T-cell (primary cell): ENCODE measurements around the gene MYRFL. TPM values are rescaled to one million over a fixed set of nuclear protein-coding genes. Genes with fewer than 3 reads are reported as not detected.

Source experiments
- ATAC-seq, 4 experiments: fragments of 200-7000 bp in 3 of 4; fragments of 150-1000 bp in 1 of 4; cut with Tn5 transposase; replicated peaks in 1 of 4; 1 replicate in 3 of 4; 2 replicates in 1 of 4; pipeline ENCODE4 v1.10.0; 2021; ENCODE audit warnings: moderate library complexity in 3 of 4, mild to moderate bottlenecking in 2 of 4, moderate number of reproducible peaks in 1 of 4
- CTCF ChIA-PET, 2 donors: fragments of 300-600 bp; sonication (Branson Sonifier 250); formaldehyde crosslinking; loops; one replicate each; lab custom pipeline; 2022; ENCODE audit warnings: antibody characterized with exemption in 2 of 2; lab: Charles Lee
- POLR2A ChIA-PET, 2 donors: fragments of 300-600 bp; sonication (Branson Sonifier 250); formaldehyde crosslinking; loops; one replicate each; lab custom pipeline; 2022; ENCODE audit warnings: antibody characterized with exemption in 2 of 2; lab: Charles Lee
- DNase-seq, 35 experiments: peaks; one replicate each; pipeline versions ENCODE4 v3.0.0 to v3.0.0-alpha.2; 2013 to 2023
- H3K27ac ChIP-seq: one replicate; pipeline ENCODE4 v1.5.1; 2013; ENCODE audit warnings: low read length
- H3K27me3 ChIP-seq, 2 experiments: replicated peaks in 1 of 2; 1 replicate in 1 of 2; 2 replicates in 1 of 2; pipeline versions ENCODE4 v1.6.1 to v1.7.0; 2013; ENCODE audit warnings: low read length in 1 of 2, mixed read lengths in 1 of 2; ENCODE audit not compliant: control insufficient read depth in 2 of 2, insufficient read depth in 2 of 2; ENCODE audit errors: extremely low read depth in 1 of 2
- H3K36me3 ChIP-seq, 2 donors: 1 replicate in 1 of 2; 2 replicates in 1 of 2; pipeline versions ENCODE4 v1.6.1 to v1.7.0; 2013; ENCODE audit warnings: low read length in 1 of 2; ENCODE audit not compliant: control insufficient read depth in 2 of 2, insufficient read depth in 1 of 2; ENCODE audit errors: extremely low read depth in 1 of 2
- H3K4me1 ChIP-seq, 2 experiments: 1 replicate in 1 of 2; 2 replicates in 1 of 2; pipeline versions ENCODE4 v1.6.1 to v1.7.0; 2013; ENCODE audit warnings: low read length in 2 of 2, mixed read lengths in 1 of 2; ENCODE audit not compliant: insufficient read depth in 2 of 2, control insufficient read depth in 1 of 2; ENCODE audit errors: extremely low read depth in 1 of 2
- H3K4me3 ChIP-seq, 2 donors: 1 replicate in 1 of 2; 2 replicates in 1 of 2; pipeline versions ENCODE4 v1.5.1 to v1.7.0; 2013; ENCODE audit warnings: mild to moderate bottlenecking in 2 of 2, low read length in 1 of 2, moderate library complexity in 1 of 2; ENCODE audit not compliant: control insufficient read depth in 1 of 2; ENCODE audit errors: extremely low read depth in 1 of 2
- H3K9me3 ChIP-seq: 2 replicates; pipeline ENCODE4 v1.7.0; 2013
- H3K27ac Mint-ChIP-seq, 2 donors: one replicate each; pipeline ENCODE4 v1.8.0; 2020 to 2021; ENCODE audit warnings: mild to moderate bottlenecking in 2 of 2, mixed read lengths in 2 of 2
- H3K27me3 Mint-ChIP-seq, 2 donors: one replicate each; pipeline ENCODE4 v1.8.0; 2021 to 2022; ENCODE audit warnings: mixed read lengths in 2 of 2
- H3K36me3 Mint-ChIP-seq: one replicate; pipeline ENCODE4 v1.8.0; 2021; ENCODE audit warnings: mixed read lengths
- H3K4me1 Mint-ChIP-seq, 3 donors: one replicate each; pipeline ENCODE4 v1.8.0; 2020 to 2022; ENCODE audit warnings: mixed read lengths in 3 of 3, mild to moderate bottlenecking in 1 of 3
- H3K4me3 Mint-ChIP-seq, 3 donors: one replicate each; pipeline ENCODE4 v1.8.0; 2020 to 2022; ENCODE audit warnings: mild to moderate bottlenecking in 3 of 3, mixed read lengths in 3 of 3, moderate library complexity in 3 of 3
- H3K9me3 Mint-ChIP-seq, 3 donors: one replicate each; pipeline ENCODE4 v1.8.0; 2020 to 2022; ENCODE audit warnings: mixed read lengths in 3 of 3
- WGBS: methylation state at CpG from one replicate; pipeline ENCODE4 v1.1.5; 2013; ENCODE audit warnings: missing lambda C conversion rate; ENCODE audit not compliant: insufficient coverage; 5-methylcytosine and 5-hydroxymethylcytosine counted together
- total RNA-seq, 35 experiments: library from RNA in 6 of 35; stranded (reverse) in 6 of 35; fragments of 120-200 nt in 1 of 35; gene quantifications; one replicate each; pipeline versions ENCODE4 v1.2.1 to v1.2.4 and lab custom pipeline; 2013 to 2026

The MYRFL gene
- total RNA-seq, 5 donors from 2014 or later (not counting 1 experiment from before 2014, with no cell fraction given): not detected

DNA sequence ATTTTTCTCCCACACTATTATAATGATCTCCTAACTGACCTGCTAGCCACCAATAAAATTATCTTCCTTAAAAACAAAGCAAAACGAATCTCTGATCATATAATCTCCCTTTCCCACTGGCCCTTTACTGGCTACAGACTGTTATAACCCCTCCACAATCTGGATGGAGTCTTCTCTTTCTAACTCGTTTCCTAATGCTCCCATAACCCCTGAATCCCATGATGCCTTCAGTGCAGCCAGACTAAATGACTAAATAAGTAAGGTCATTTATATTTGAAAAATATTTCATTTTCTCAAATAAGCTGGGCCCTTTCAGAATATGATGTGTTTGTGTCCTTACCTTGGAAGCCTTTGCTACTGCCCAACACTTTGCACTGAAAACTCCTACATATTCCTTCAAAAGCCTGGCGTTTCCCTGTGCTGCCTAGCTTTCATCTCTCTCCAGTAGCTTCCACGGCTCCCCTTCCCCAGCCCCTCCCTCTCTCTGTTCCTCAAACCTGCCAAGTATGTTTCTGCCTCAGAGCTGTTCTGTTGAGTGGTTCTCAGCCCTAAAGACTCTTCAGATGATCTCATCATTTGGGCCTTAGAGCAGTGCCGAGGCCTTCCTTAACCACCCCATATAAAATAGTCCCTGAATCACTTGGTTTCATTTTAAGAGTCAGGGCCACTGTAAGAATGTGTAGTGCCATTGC lies 91.7 kb downstream of the MYRFL start:
- ChIA-PET POLR2A (no interaction called here), CTCF (no interaction called here)
- Mint-ChIP-seq H3K27ac (no peak overlapping the region), H3K4me1 (no peaks in the 10 kb centered on the region), H3K27me3 (peaks cover 2 to 4% of the 10 kb centered on the region in 2 donors), H3K4me3 (no peak overlapping the region), H3K36me3 (no peaks in the 10 kb centered on the region), H3K9me3 (peaks cover 0 to 4% (median 0%) of the 10 kb centered on the region in 3 donors)
- DNase-seq: no peak
- no peak for ATAC-seq
- Histone ChIP-seq H3K27me3 (no peaks in the 10 kb centered on the region), H3K9me3 (no peaks in the 10 kb centered on the region), H3K36me3 (no peaks in the 10 kb centered on the region), H3K4me1 (no peaks in the 10 kb centered on the region), H3K27ac (no peak overlapping the region), H3K4me3 (no peak overlapping the region)
- WGBS: 25% methylated on average over 2 of the region's 5 CpGs

GRCh38 chr12:69918287-69918686 lies 93.3 kb downstream of the MYRFL start:
- DNase-seq (no peak), ATAC-seq (no peak)
- H3K27ac ChIP-seq: no peak overlapping the region
- no peaks in the 10 kb centered on the region for H3K36me3 Mint-ChIP-seq
- ChIA-PET POLR2A (no interaction called here), CTCF (no interaction called here)
- no peaks in the 10 kb centered on the region for H3K9me3 ChIP-seq
- H3K4me1 Mint-ChIP-seq: no peaks in the 10 kb centered on the region
- no peaks in the 10 kb centered on the region for H3K36me3 ChIP-seq
- H3K27me3 ChIP-seq: no peaks in the 10 kb centered on the region
- no peak overlapping the region for H3K4me3 Mint-ChIP-seq
- H3K4me3 ChIP-seq: no peak overlapping the region
- peaks cover 0 to 4% (median 0%) of the 10 kb centered on the region in 3 donors for H3K9me3 Mint-ChIP-seq
- H3K4me1 ChIP-seq: no peaks in the 10 kb centered on the region
- 67% methylated on average over 1 of the region's 2 CpGs for WGBS
- H3K27me3 Mint-ChIP-seq: peaks cover 2 to 4% of the 10 kb centered on the region in 2 donors
- no peak overlapping the region for H3K27ac Mint-ChIP-seq

DNA sequence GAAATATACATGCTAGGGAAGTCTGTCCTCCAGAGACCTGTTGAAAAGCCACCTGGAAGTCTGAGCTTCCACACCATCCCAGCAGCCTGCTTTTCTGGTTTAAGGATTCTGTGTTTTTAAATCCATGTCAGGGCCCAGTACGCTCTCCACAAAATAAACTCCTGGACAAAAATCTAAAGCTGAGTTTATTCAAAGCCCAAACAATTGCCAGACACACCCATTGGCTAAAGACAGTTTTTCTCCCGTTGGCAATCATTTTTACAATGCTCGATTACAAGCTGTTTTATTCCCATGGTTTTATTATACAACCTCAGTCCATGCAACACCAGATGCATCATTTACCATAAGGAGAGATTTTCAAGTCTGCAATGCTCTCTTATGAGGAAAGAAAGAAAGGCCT lies 94.5 kb downstream of the MYRFL start:
- peaks cover 2 to 4% of the 10 kb centered on the region in 2 donors for H3K27me3 Mint-ChIP-seq
- H3K4me3 ChIP-seq: no peak overlapping the region
- H3K4me1 Mint-ChIP-seq: no peaks in the 10 kb centered on the region
- 80% methylated on average over 1 of the region's 3 CpGs for WGBS
- no peak overlapping the region for H3K27ac ChIP-seq
- POLR2A ChIA-PET: no interaction called here
- CTCF ChIA-PET: interaction anchor here in 1 of 2 donors (1.1 kb wide), 1 partner anchor 569 kb away, joined by 4 read pairs; no protein-coding TSS in a partner anchor
- H3K27ac Mint-ChIP-seq: no peak overlapping the region
- no peaks in the 10 kb centered on the region for H3K4me1 ChIP-seq
- no peaks in the 10 kb centered on the region for H3K27me3 ChIP-seq
- H3K9me3 ChIP-seq: no peaks in the 10 kb centered on the region
- no peak overlapping the region for H3K4me3 Mint-ChIP-seq
- peaks cover 0 to 4% (median 0%) of the 10 kb centered on the region in 3 donors for H3K9me3 Mint-ChIP-seq
- no peak for DNase-seq
- no peak for ATAC-seq
- H3K36me3 Mint-ChIP-seq: no peaks in the 10 kb centered on the region
- H3K36me3 ChIP-seq: no peaks in the 10 kb centered on the region

- peaks cover 0 to 4% (median 0%) of the 10 kb centered on the region in 3 donors for H3K9me3 Mint-ChIP-seq
- no peaks in the 10 kb centered on the region for H3K9me3 ChIP-seq
- DNase-seq (no peak), ATAC-seq (no peak)
- ChIA-PET POLR2A (no interaction called here), CTCF (no interaction called here)
- no peak overlapping the region for H3K27ac ChIP-seq
- no peak overlapping the region for H3K4me3 Mint-ChIP-seq
- WGBS: 100% methylated on average over 1 of the region's 4 CpGs
- H3K4me3 ChIP-seq: no peak overlapping the region
- no peaks in the 10 kb centered on the region for H3K36me3 ChIP-seq
- H3K27ac Mint-ChIP-seq: no peak overlapping the region
- H3K27me3 Mint-ChIP-seq: peaks cover 7 to 9% of the 10 kb centered on the region in 2 donors
- H3K4me1 ChIP-seq: no peaks in the 10 kb centered on the region
- no peaks in the 10 kb centered on the region for H3K27me3 ChIP-seq
- no peaks in the 10 kb centered on the region for H3K4me1 Mint-ChIP-seq
- H3K36me3 Mint-ChIP-seq: no peaks in the 10 kb centered on the region
These were observed 96.8 kb downstream of the MYRFL start for GRCh38 chr12:69921831-69922230.

DNA sequence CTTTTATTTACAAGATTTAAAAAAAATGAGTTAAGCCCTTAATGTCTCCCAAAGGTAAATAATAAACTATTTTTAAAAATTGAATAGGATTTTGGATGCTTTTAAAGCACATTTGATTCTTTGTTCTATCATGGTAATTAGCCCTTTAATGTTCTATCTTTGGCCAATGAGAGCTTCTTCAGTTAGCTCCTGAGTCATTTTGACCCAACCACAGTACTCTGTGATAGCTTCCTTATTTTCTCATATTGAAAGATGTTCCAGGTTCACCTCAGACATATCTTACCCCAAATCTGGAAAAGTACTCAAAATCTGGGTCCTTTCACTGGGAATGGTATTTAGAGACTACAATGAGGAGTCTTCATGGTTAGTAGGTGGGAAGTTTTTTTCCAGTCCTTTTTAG lies 98.0 kb downstream of the MYRFL start:
- Mint-ChIP-seq H3K4me3 (no peak overlapping the region), H3K27ac (no peak overlapping the region), H3K36me3 (no peaks in the 10 kb centered on the region), H3K27me3 (peaks cover 7 to 9% of the 10 kb centered on the region in 2 donors), H3K9me3 (peaks cover 0 to 4% (median 0%) of the 10 kb centered on the region in 3 donors), H3K4me1 (no peaks in the 10 kb centered on the region)
- no peak for DNase-seq
- no peaks in the 10 kb centered on the region for H3K4me1 ChIP-seq
- CTCF ChIA-PET: no interaction called here
- no peaks in the 10 kb centered on the region for H3K36me3 ChIP-seq
- H3K4me3 ChIP-seq: no peak overlapping the region
- POLR2A ChIA-PET: no interaction called here
- no peaks in the 10 kb centered on the region for H3K27me3 ChIP-seq
- H3K9me3 ChIP-seq: no peaks in the 10 kb centered on the region
- ATAC-seq: no peak
- H3K27ac ChIP-seq: no peak overlapping the region

- Mint-ChIP-seq H3K4me3 (no peak overlapping the region), H3K9me3 (no peaks in the 10 kb centered on the region), H3K27ac (no peak overlapping the region), H3K36me3 (no peaks in the 10 kb centered on the region), H3K4me1 (no peaks in the 10 kb centered on the region), H3K27me3 (peaks cover 7 to 12% of the 10 kb centered on the region in 2 donors)
- H3K9me3 ChIP-seq: no peaks in the 10 kb centered on the region
- H3K27ac ChIP-seq: no peak overlapping the region
- H3K27me3 ChIP-seq: no peaks in the 10 kb centered on the region
- CTCF ChIA-PET: no interaction called here
- POLR2A ChIA-PET: no interaction called here
- H3K4me3 ChIP-seq: no peak overlapping the region
- no peaks in the 10 kb centered on the region for H3K4me1 ChIP-seq
- 31% methylated on average over 2 of the region's 2 CpGs for whole genome bisulfite sequencing
- no peaks in the 10 kb centered on the region for H3K36me3 ChIP-seq
- no peak for ATAC-seq
- no peak for DNase-seq
These were observed 100.3 kb downstream of the MYRFL start for GRCh38 chr12:69925291-69925690.
